Activated CD4-positive, alpha-beta T cell treated with anti-CD3 and anti-CD28 coated beads for 48 hours (primary cell): ENCODE results near the gene NPPA.
"Not testable (repeated sequence)": the region's sequence is repeated elsewhere in the genome, so short reads cannot be mapped to it uniquely, and the experiment has no call there.

Experiments used
- DNase-seq: peaks from one replicate; pipeline ENCODE4 v3.0.0-alpha.2; 2020

NPPA gene

GRCh38 chr1:11847667-11848372, at the start of gene NPPA:
Gene NPPA (minus strand): TSS chr1:11847783. CDS start chr1:11847684, 99 bp downstream.
- no peak for DNase-seq

GRCh38 chr1:11894501-11894900, 46.9 kb upstream of the NPPA start:
- not testable (repeated sequence) for DNase-seq

GRCh38 chr1:11893907-11894251, 46.3 kb upstream of the NPPA start:
- DNase-seq: peak; percentile 79

GRCh38 chr1:11891433-11892186, 44.0 kb upstream of the NPPA start:
- DNase-seq: no peak

- no peak for DNase-seq
These were observed 41.3 kb upstream of the NPPA start for GRCh38 chr1:11888877-11889208.

GRCh38 chr1:11888206-11888876, 40.8 kb upstream of the NPPA start:
- no peak for DNase-seq

GRCh38 chr1:11887666-11888007, 40.1 kb upstream of the NPPA start:
- no peak for DNase-seq

- no peak for DNase-seq
These were observed 39.5 kb upstream of the NPPA start for GRCh38 chr1:11886986-11887665.

GRCh38 chr1:11885916-11886315, 38.3 kb upstream of the NPPA start:
- no peak for DNase-seq

- no peak for DNase-seq
These were observed 35.4 kb upstream of the NPPA start for GRCh38 chr1:11882814-11883538.

- DNase-seq: no peak
These were observed 34.3 kb upstream of the NPPA start for GRCh38 chr1:11881749-11882441.

- DNase-seq: no peak
These were observed 33.5 kb upstream of the NPPA start for GRCh38 chr1:11880911-11881748.

- DNase-seq: no peak
These were observed 32.6 kb upstream of the NPPA start for GRCh38 chr1:11880181-11880575.

GRCh38 chr1:11879311-11880180, 32.0 kb upstream of the NPPA start:
- DNase-seq: no peak

- no peak for DNase-seq
These were observed 31.3 kb upstream of the NPPA start for GRCh38 chr1:11878891-11879190.

GRCh38 chr1:11878081-11878890, 30.7 kb upstream of the NPPA start:
- no peak for DNase-seq

- DNase-seq: no peak
These were observed 29.5 kb upstream of the NPPA start for GRCh38 chr1:11877074-11877473.

GRCh38 chr1:11875094-11875493, 27.5 kb upstream of the NPPA start:
- DNase-seq: no peak

- DNase-seq: no peak
These were observed 27.0 kb upstream of the NPPA start for GRCh38 chr1:11874624-11875023.

- no peak for DNase-seq
These were observed 26.6 kb upstream of the NPPA start for GRCh38 chr1:11874258-11874562.
